HAP-1 (cell line): ENCODE results near the gene NAXD.
"Not testable (repeated sequence)": the region's sequence is repeated elsewhere in the genome, so short reads cannot be mapped to it uniquely, and the experiment has no call there.

Experiments used
- DNase-seq, 2 experiments: peaks; one replicate each; pipeline ENCODE4 v3.0.0-alpha.2; 2016 to 2020; ENCODE audit warnings: low spot score in 2 of 2
- H3K27me3 ChIP-seq: fragments of 250-450 bp; sonication (Bioruptor Pico); 2 replicates; pipeline ENCODE4 v1.5.1; 2020; ENCODE audit warnings: low read depth, mild to moderate bottlenecking, moderate library complexity
- H3K36me3 ChIP-seq: fragments of 250-450 bp; sonication (Bioruptor Pico); replicated peaks from 2 replicates; pipeline ENCODE4 v1.5.1; 2020; ENCODE audit warnings: mild to moderate bottlenecking
- H3K4me1 ChIP-seq: fragments of 250-450 bp; sonication (Bioruptor Pico); 2 replicates; pipeline ENCODE4 v1.5.1; 2020; ENCODE audit warnings: mild to moderate bottlenecking
- H3K4me3 ChIP-seq: fragments of 250-450 bp; sonication (Bioruptor Pico); 2 replicates; pipeline ENCODE4 v1.5.1; 2020; ENCODE audit warnings: mild to moderate bottlenecking, moderate library complexity
- H3K9me3 ChIP-seq: fragments of 250-450 bp; sonication (Bioruptor Pico); 2 replicates; pipeline ENCODE4 v1.5.1; 2020; ENCODE audit warnings: mild to moderate bottlenecking, moderate library complexity
- in situ Hi-C: fragments of 300-500 bp; cut with MboI; formaldehyde crosslinking; loops from 3 replicates; pipeline ENCODE4 v1.14.3; 2020; ENCODE audit warnings: low sequenced_read_pairs, inconsistent platforms, mixed read lengths

NAXD gene

GRCh38 chr13:110627761-110628476 lies 12.6 kb downstream of the NAXD start:
- no peaks in the 10 kb centered on the region for H3K4me1 ChIP-seq
- H3K9me3 ChIP-seq, result no peaks in the 10 kb centered on the region
- in situ Hi-C loops, result no loop called here
- H3K36me3 ChIP-seq, result peaks cover 25% of the 10 kb centered on the region
- no peaks in the 10 kb centered on the region for H3K27me3 ChIP-seq
- DNase-seq, result no peak
- H3K4me3 ChIP-seq, result no peak overlapping the region

- Histone ChIP-seq H3K9me3 (no peaks in the 10 kb centered on the region), H3K36me3 (peaks cover 20% of the 10 kb centered on the region), H3K4me1 (no peaks in the 10 kb centered on the region), H3K4me3 (no peak overlapping the region), H3K27me3 (no peaks in the 10 kb centered on the region)
- DNase-seq, result no peak
- in situ Hi-C loops, result no loop called here
Measured at GRCh38 chr13:110628477-110628793, 13.1 kb downstream of the NAXD start.

GRCh38 chr13:110628952-110629701 lies 13.8 kb downstream of the NAXD start:
- Histone ChIP-seq H3K4me1 (no peaks in the 10 kb centered on the region), H3K9me3 (no peaks in the 10 kb centered on the region), H3K27me3 (no peaks in the 10 kb centered on the region), H3K36me3 (peaks cover 18% of the 10 kb centered on the region), H3K4me3 (no peak overlapping the region)
- in situ Hi-C loops, result no loop called here
- no peak for DNase-seq

- H3K4me3 ChIP-seq, result no peak overlapping the region
- no peaks in the 10 kb centered on the region for H3K27me3 ChIP-seq
- in situ Hi-C loops, result no loop called here
- no peaks in the 10 kb centered on the region for H3K9me3 ChIP-seq
- H3K36me3 ChIP-seq, result peaks cover 19% of the 10 kb centered on the region
- no peaks in the 10 kb centered on the region for H3K4me1 ChIP-seq
- DNase-seq, result no peak
Measured at GRCh38 chr13:110629735-110630134, 14.4 kb downstream of the NAXD start.

GRCh38 chr13:110630566-110631119 lies 15.3 kb downstream of the NAXD start:
- DNase-seq, result no peak
- Histone ChIP-seq H3K4me1 (no peaks in the 10 kb centered on the region), H3K36me3 (peaks cover 28% of the 10 kb centered on the region), H3K9me3 (no peaks in the 10 kb centered on the region), H3K4me3 (no peak overlapping the region), H3K27me3 (no peaks in the 10 kb centered on the region)
- in situ Hi-C loops, result no loop called here

GRCh38 chr13:110632255-110632654 lies 16.9 kb downstream of the NAXD start:
- H3K9me3 ChIP-seq, H3K4me1 ChIP-seq, in situ Hi-C loops, DNase-seq, H3K27me3 ChIP-seq, H3K4me3 ChIP-seq: not testable (repeated sequence)
- peaks cover 40% of the 10 kb centered on the region for H3K36me3 ChIP-seq

- no peaks in the 10 kb centered on the region for H3K4me1 ChIP-seq
- no peak for DNase-seq
- peaks cover 50% of the 10 kb centered on the region for H3K36me3 ChIP-seq
- H3K27me3 ChIP-seq, result no peaks in the 10 kb centered on the region
- in situ Hi-C loops, result no loop called here
- no peak overlapping the region for H3K4me3 ChIP-seq
- H3K9me3 ChIP-seq, result no peaks in the 10 kb centered on the region
Measured at GRCh38 chr13:110633776-110634175, 18.4 kb downstream of the NAXD start.

- Histone ChIP-seq H3K27me3 (no peaks in the 10 kb centered on the region), H3K4me3 (no peak overlapping the region), H3K9me3 (no peaks in the 10 kb centered on the region), H3K4me1 (no peaks in the 10 kb centered on the region), H3K36me3 (peaks cover 57% of the 10 kb centered on the region)
- in situ Hi-C loops, result no loop called here
- DNase-seq, result no peak
Measured at GRCh38 chr13:110634558-110634957, 19.2 kb downstream of the NAXD start.

- Histone ChIP-seq H3K27me3 (no peaks in the 10 kb centered on the region), H3K9me3 (no peaks in the 10 kb centered on the region), H3K4me1 (no peaks in the 10 kb centered on the region), H3K4me3 (no peak overlapping the region), H3K36me3 (peaks cover 64% of the 10 kb centered on the region)
- in situ Hi-C loops, result no loop called here
- DNase-seq, result no peak
Measured at GRCh38 chr13:110635405-110636002, 20.2 kb downstream of the NAXD start.

GRCh38 chr13:110636053-110636475 lies 20.7 kb downstream of the NAXD start:
- Histone ChIP-seq H3K36me3 (peaks cover 68% of the 10 kb centered on the region), H3K9me3 (no peaks in the 10 kb centered on the region), H3K27me3 (no peaks in the 10 kb centered on the region), H3K4me3 (no peak overlapping the region), H3K4me1 (no peaks in the 10 kb centered on the region)
- no peak for DNase-seq
- in situ Hi-C loops, result no loop called here

- no peaks in the 10 kb centered on the region for H3K27me3 ChIP-seq
- in situ Hi-C loops, result no loop called here
- no peak for DNase-seq
- peaks cover 72% of the 10 kb centered on the region for H3K36me3 ChIP-seq
- H3K9me3 ChIP-seq, result no peaks in the 10 kb centered on the region
- no peak overlapping the region for H3K4me3 ChIP-seq
- no peaks in the 10 kb centered on the region for H3K4me1 ChIP-seq
Measured at GRCh38 chr13:110636701-110637201, 21.4 kb downstream of the NAXD start.

- H3K36me3 ChIP-seq, result peaks cover 70% of the 10 kb centered on the region
- no peak overlapping the region for H3K4me3 ChIP-seq
- in situ Hi-C loops, result no loop called here
- H3K27me3 ChIP-seq, result no peaks in the 10 kb centered on the region
- no peak for DNase-seq
- no peaks in the 10 kb centered on the region for H3K4me1 ChIP-seq
- no peaks in the 10 kb centered on the region for H3K9me3 ChIP-seq
Measured at GRCh38 chr13:110637275-110637674, 21.9 kb downstream of the NAXD start.

- H3K36me3 ChIP-seq, result peaks cover 73% of the 10 kb centered on the region
- no peaks in the 10 kb centered on the region for H3K27me3 ChIP-seq
- in situ Hi-C loops, result no loop called here
- no peaks in the 10 kb centered on the region for H3K9me3 ChIP-seq
- H3K4me3 ChIP-seq, result no peak overlapping the region
- no peaks in the 10 kb centered on the region for H3K4me1 ChIP-seq
- no peak for DNase-seq
Measured at GRCh38 chr13:110637747-110638146, 22.4 kb downstream of the NAXD start.

GRCh38 chr13:110638257-110638656 lies 22.9 kb downstream of the NAXD start:
- Histone ChIP-seq H3K36me3 (peaks cover 78% of the 10 kb centered on the region), H3K4me1 (no peaks in the 10 kb centered on the region), H3K9me3 (no peaks in the 10 kb centered on the region), H3K4me3 (no peak overlapping the region), H3K27me3 (no peaks in the 10 kb centered on the region)
- in situ Hi-C loops, result no loop called here
- DNase-seq, result no peak
